ENCODE data around the gene ZFYVE28.

ZFYVE28 gene

DNA sequence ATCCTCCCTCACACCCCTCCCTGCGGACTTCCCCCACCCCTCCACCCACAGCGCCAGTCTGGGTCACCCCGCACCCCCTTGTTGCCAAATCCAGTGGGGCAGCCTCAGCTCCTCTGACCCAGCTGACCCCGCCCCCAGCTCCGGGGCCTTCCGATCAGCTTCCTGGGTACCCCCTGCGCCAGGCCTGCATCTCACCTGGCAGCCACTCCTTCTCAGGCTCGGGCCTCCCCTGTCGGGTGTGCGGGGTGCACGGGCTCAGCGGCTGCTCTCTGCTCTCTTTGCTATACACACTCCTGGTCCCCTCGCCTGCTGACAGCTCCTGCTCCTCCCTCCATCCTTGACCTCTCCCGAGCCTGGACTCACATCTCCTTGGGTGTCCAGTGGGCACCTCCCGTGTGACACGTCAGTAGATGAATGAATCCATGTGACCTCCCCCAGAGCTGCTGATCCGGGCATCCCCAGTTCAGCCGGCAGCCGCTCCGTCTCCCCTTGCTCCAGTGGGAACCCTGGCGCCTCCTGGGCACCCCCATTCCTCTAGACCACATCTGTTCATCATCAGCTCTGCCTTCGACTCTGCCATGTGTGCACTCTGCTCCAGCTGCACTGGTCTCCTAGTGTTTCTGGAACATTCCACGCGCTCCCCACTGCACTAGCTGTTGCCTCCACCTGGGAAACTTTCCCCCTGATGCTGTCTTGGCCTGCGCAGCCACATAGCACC is 10.2 kb upstream of the ZFYVE28 start:
- CTCF ChIA-PET = interaction anchor here (1.2 kb wide), 1 partner anchor 13 kb away, joined by 8 read pairs; no protein-coding TSS in a partner anchor
- no peak for DNase-seq (ENCODE audit: extremely low spot score)
- TF ChIP-seq HDGF (IDR thresholded peaks at IDR 0.05; ENCODE audit: borderline replicate concordance) = no peak
- no peak for TF ChIP-seq FOXK2 (IDR thresholded peaks at IDR 0.05)
- no peak for TF ChIP-seq FOXA1 (IDR thresholded peaks at IDR 0.05)
- TF ChIP-seq, protein P1, sequence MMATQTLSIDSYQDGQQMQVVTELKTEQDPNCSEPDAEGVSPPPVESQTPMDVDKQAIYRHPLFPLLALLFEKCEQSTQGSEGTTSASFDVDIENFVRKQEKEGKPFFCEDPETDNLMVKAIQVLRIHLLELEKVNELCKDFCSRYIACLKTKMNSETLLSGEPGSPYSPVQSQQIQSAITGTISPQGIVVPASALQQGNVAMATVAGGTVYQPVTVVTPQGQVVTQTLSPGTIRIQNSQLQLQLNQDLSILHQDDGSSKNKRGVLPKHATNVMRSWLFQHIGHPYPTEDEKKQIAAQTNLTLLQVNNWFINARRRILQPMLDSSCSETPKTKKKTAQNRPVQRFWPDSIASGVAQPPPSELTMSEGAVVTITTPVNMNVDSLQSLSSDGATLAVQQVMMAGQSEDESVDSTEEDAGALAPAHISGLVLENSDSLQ (IDR thresholded peaks at IDR 0.05) = no peak
- no peak for TF ChIP-seq NFRKB (IDR thresholded peaks at IDR 0.05)
- no peak for TF ChIP-seq CTBP1 (IDR thresholded peaks at IDR 0.05; ENCODE audit: borderline replicate concordance)
- no peak for TF ChIP-seq ELF4 (IDR thresholded peaks at IDR 0.05)
- no peak for TF ChIP-seq TARDBP (IDR thresholded peaks at IDR 0.05)
- TF ChIP-seq SUZ12 (IDR thresholded peaks at IDR 0.05) = no peak
- TF ChIP-seq FOXM1 (IDR thresholded peaks at IDR 0.05; ENCODE audit: borderline replicate concordance) = no peak
- POLR2A ChIA-PET = interaction anchor here (1.1 to 1.5 kb wide), 2 partner anchors 10 to 13 kb away, joined by 3 read pairs; partner anchors contain the start of genes CFAP99 and ZFYVE28

GRCh38 chr4:2427383-2428334 is 9.2 kb upstream of the ZFYVE28 start:
- DNase-seq (ENCODE audit: extremely low spot score) = no peak
- TF ChIP-seq HDGF (IDR thresholded peaks at IDR 0.05; ENCODE audit: borderline replicate concordance) (no peak), TARDBP (IDR thresholded peaks at IDR 0.05) (no peak), ELF4 (IDR thresholded peaks at IDR 0.05) (no peak), L3MBTL2 (conservative IDR thresholded peaks at IDR 0.05) (no peak), ARNT (IDR thresholded peaks at IDR 0.05) (no peak), FOXA1 (IDR thresholded peaks at IDR 0.05) (no peak), CTBP1 (IDR thresholded peaks at IDR 0.05; ENCODE audit: borderline replicate concordance) (no peak)
- ChIA-PET POLR2A (interaction anchor here (1.1 to 1.5 kb wide), 3 partner anchors 9 to 165 kb away, joined by 3 read pairs; partner anchors contain the start of genes CFAP99 and ZFYVE28), CTCF (interaction anchor here (1.2 kb wide), 1 partner anchor 14 kb away, joined by 8 read pairs; no protein-coding TSS in a partner anchor)

DNA sequence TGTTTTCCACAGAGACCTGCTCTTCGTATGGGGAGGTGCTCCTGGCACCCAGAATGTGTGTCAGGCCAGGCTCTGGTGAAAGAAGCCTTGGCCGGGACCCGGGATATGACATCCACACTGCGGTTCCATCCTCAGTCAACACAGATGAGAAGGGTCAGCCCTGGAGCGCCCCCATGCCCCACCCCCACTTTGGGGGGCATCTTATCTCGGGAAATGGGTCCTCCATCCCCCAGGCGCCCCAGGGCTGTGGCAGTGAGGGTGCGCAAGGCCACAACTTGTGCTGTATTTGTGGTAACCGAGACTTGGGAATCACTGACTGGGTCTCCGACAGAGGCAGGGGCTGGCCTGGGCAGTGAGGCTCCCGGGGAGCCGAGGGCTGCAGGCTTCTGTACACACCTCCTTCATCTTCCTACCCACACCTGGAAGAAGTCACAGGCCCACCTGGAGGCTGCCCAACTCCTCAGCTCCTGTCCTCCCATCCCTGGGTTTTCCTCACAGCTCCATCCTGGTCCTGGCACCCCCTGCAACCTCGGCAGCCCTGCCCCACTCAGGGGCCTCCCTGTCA is 8.3 kb upstream of the ZFYVE28 start:
- ChIA-PET CTCF (no interaction called here), POLR2A (interaction anchor here (1.4 kb wide), 1 partner anchor 164 kb away, joined by 3 read pairs; no protein-coding TSS in a partner anchor)
- TF ChIP-seq HDGF (IDR thresholded peaks at IDR 0.05; ENCODE audit: borderline replicate concordance) (no peak), ZNF384 (IDR thresholded peaks at IDR 0.05) (no peak), SUZ12 (IDR thresholded peaks at IDR 0.05) (no peak), L3MBTL2 (conservative IDR thresholded peaks at IDR 0.05) (no peak), ARNT (IDR thresholded peaks at IDR 0.05) (no peak), CTBP1 (IDR thresholded peaks at IDR 0.05; ENCODE audit: borderline replicate concordance) (no peak), SP1 (IDR thresholded peaks at IDR 0.05) (no peak), LEF1 (IDR thresholded peaks at IDR 0.05; ENCODE audit: borderline replicate concordance) (no peak), ELF4 (IDR thresholded peaks at IDR 0.05) (no peak), TARDBP (IDR thresholded peaks at IDR 0.05) (no peak), FOXA1 (IDR thresholded peaks at IDR 0.05) (no peak)
- TF ChIP-seq, protein P1 (IDR thresholded peaks at IDR 0.05) = no peak
- no peak for DNase-seq (ENCODE audit: extremely low spot score)

DNA sequence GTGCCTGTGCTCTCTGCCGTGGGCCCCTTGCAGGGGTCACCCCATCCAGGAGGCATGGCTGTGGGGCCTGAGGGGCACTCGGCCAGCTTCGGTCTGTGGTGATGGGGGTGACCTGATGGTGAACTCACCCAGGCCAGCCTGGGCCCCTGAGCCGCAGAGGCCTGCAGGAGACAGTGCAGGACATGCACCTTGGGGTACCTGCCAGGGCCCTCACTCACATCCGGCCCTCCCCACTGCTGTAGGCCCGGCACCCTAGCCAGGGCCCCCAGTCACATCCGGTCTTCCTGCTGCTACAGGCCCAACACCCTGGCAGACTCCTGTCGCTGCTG is 7.6 kb upstream of the ZFYVE28 start:
- DNase-seq (ENCODE audit: extremely low spot score) = no peak
- POLR2A ChIA-PET = no interaction called here
- TF ChIP-seq SUZ12 (IDR thresholded peaks at IDR 0.05) (no peak), ARNT (IDR thresholded peaks at IDR 0.05) (no peak), ELF4 (IDR thresholded peaks at IDR 0.05) (no peak), BHLHE40 (IDR thresholded peaks at IDR 0.05; ENCODE audit: borderline replicate concordance) (no peak), L3MBTL2 (conservative IDR thresholded peaks at IDR 0.05) (no peak)
- CTCF ChIA-PET = no interaction called here

- ChIA-PET POLR2A (no interaction called here), CTCF (interaction anchor here (0.7 kb wide), 1 partner anchor 43 kb away, joined by 3 read pairs; the partner anchor contains the start of gene RNF4)
- no peak for TF ChIP-seq ARNT (IDR thresholded peaks at IDR 0.05)
- no peak for TF ChIP-seq ZNF384 (IDR thresholded peaks at IDR 0.05)
- no peak for TF ChIP-seq L3MBTL2 (conservative IDR thresholded peaks at IDR 0.05)
- TF ChIP-seq FOXA1 (IDR thresholded peaks at IDR 0.05) = no peak
- no peak for DNase-seq (ENCODE audit: extremely low spot score)
Measured at GRCh38 chr4:2425386-2426068, 7.1 kb upstream of the ZFYVE28 start.

- POLR2A ChIA-PET = no interaction called here
- TF ChIP-seq LEF1 (IDR thresholded peaks at IDR 0.05; ENCODE audit: borderline replicate concordance) (no peak), TARDBP (IDR thresholded peaks at IDR 0.05) (no peak), FOXM1 (IDR thresholded peaks at IDR 0.05; ENCODE audit: borderline replicate concordance) (no peak), CTBP1 (IDR thresholded peaks at IDR 0.05; ENCODE audit: borderline replicate concordance) (no peak), FOXK2 (IDR thresholded peaks at IDR 0.05) (no peak), ZNF384 (IDR thresholded peaks at IDR 0.05) (no peak), ELF4 (IDR thresholded peaks at IDR 0.05) (no peak), L3MBTL2 (conservative IDR thresholded peaks at IDR 0.05) (no peak), SP1 (IDR thresholded peaks at IDR 0.05) (no peak), SUZ12 (IDR thresholded peaks at IDR 0.05) (no peak), ARNT (IDR thresholded peaks at IDR 0.05) (no peak), BHLHE40 (IDR thresholded peaks at IDR 0.05; ENCODE audit: borderline replicate concordance) (no peak), NFRKB (IDR thresholded peaks at IDR 0.05) (no peak), HDGF (IDR thresholded peaks at IDR 0.05; ENCODE audit: borderline replicate concordance) (no peak), FOXA1 (IDR thresholded peaks at IDR 0.05) (no peak)
- TF ChIP-seq, protein P1 (IDR thresholded peaks at IDR 0.05) = no peak
- CTCF ChIA-PET = no interaction called here
- DNase-seq (ENCODE audit: extremely low spot score) = no peak
Measured at GRCh38 chr4:2424581-2424980, 6.1 kb upstream of the ZFYVE28 start.

Data from HEK293T (cell line).